NT2/D1 (cell line): ENCODE data around the gene WWP2.

Experiments used
- YY1 ChIP-seq: IDR thresholded peaks from 2 replicates; pipeline ENCODE4 v1.6.1; 2011; ENCODE audit not compliant: insufficient read length, insufficient read depth
- ZNF274 ChIP-seq: IDR thresholded peaks from 2 replicates; pipeline ENCODE4 v1.6.1; 2011; ENCODE audit warnings: mild to moderate bottlenecking, low read depth, low read length

DNA sequence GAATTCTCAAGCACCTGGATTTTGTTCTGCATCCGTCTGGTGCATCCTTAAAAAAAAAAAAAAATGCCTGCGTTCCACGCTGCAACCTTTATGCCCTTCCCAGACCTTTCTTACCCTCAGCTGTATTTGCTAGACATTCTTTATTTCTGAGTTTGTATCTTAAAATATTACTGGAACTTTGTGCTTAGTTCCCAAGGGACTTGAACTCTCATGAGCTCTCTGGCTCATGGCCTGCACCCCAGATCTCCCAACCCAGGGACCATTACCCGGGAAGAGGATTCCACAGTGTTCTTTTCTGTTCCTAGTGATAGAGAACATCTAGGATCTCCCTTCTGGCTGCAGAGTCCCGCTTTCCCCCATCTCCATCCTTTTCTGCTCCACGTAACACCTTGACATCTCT lies 160.1 kb downstream of the WWP2 start:
- TF ChIP-seq ZNF274 (no peak), YY1 (no peak)
